ENCODE measurements around the gene RGL3. TPM values are rescaled to one million over a fixed set of nuclear protein-coding genes. Genes with fewer than 3 reads are reported as not detected.
A peak's percentile ranks its signal among the peaks of the same experiment; 100 is the strongest.

Gene RGL3
- total RNA-seq, 1 experiment from 2014 or later, result 65.9 TPM

- no peak overlapping the region for H2BK20ac ChIP-seq (ENCODE audit: low read depth, low read length, poor library complexity, severe bottlenecking)
- H3T11ph ChIP-seq (ENCODE audit: low read length), result no peak overlapping the region
- no peak for DNase-seq
- no peaks in the 10 kb centered on the region for H4K20me1 ChIP-seq (ENCODE audit: control insufficient read depth, insufficient read depth, insufficient read length)
- H2BK12ac ChIP-seq (ENCODE audit: insufficient read length, low read depth, low read length), result no peak overlapping the region
- H3K9me3 ChIP-seq (ENCODE audit: control insufficient read depth, low read depth, low read length), result no peaks in the 10 kb centered on the region
- H3K9me3 Mint-ChIP-seq, result no peaks in the 10 kb centered on the region
- H3K4me1 Mint-ChIP-seq, result peaks cover 6 to 19% of the 10 kb centered on the region in 2 experiments
- WGBS (ENCODE audit: extremely low coverage, insufficient read length, low lambda C conversion rate), result no CpG with 5 or more reads among the region's 11 CpGs
- H3K27me3 Mint-ChIP-seq (ENCODE audit: low read depth), result no peaks in the 10 kb centered on the region
- no peak for TF ChIP-seq CTCF (conservative IDR thresholded peaks at IDR 0.05)
- H3K14ac ChIP-seq (ENCODE audit: insufficient read depth, low read length), result no peak overlapping the region
- H4K5ac ChIP-seq (ENCODE audit: insufficient read length, low read depth, low read length), result no peak overlapping the region
- no peak overlapping the region for H2BK15ac ChIP-seq (ENCODE audit: low read depth, low read length)
- no peak overlapping the region for H2AFZ ChIP-seq (ENCODE audit: low read length)
- no peak overlapping the region for H3K27ac ChIP-seq (ENCODE audit: insufficient read length, low read depth, low read length)
- H4K91ac ChIP-seq (ENCODE audit: insufficient read length, low read depth, low read length), result no peak overlapping the region
- no peaks in the 10 kb centered on the region for H3K79me2 ChIP-seq (ENCODE audit: insufficient read depth, low read length)
- no peak overlapping the region for H3K56ac ChIP-seq (ENCODE audit: insufficient read length, low read depth, low read length)
- H2BK5ac ChIP-seq (ENCODE audit: insufficient read length, low read length), result no peak overlapping the region
- no peaks in the 10 kb centered on the region for H3K23me2 ChIP-seq (ENCODE audit: insufficient read length, low read depth, low read length, poor library complexity, severe bottlenecking)
- H3K27me3 ChIP-seq (ENCODE audit: insufficient read depth, low read length), result no peaks in the 10 kb centered on the region
- no peak overlapping the region for H3K4me3 Mint-ChIP-seq
- no peak overlapping the region for H3K18ac ChIP-seq (ENCODE audit: insufficient read length, low read depth, low read length)
- H3K23ac ChIP-seq (ENCODE audit: insufficient read length, low read depth, low read length), result no peak overlapping the region
- H3K4me2 ChIP-seq (ENCODE audit: insufficient read depth, insufficient read length, low read length), result peak overlapping the region; percentile 11
- H3K9ac ChIP-seq (ENCODE audit: extremely low read depth, insufficient read length, low read length), result no peak overlapping the region
- H3K4ac ChIP-seq (ENCODE audit: low read depth, low read length), result no peak overlapping the region
- no peaks in the 10 kb centered on the region for H3K4me1 ChIP-seq (ENCODE audit: insufficient read depth, low read length)
- H3K27ac Mint-ChIP-seq, result peak overlapping the region in 1 of 3 experiments; percentile 68; a peak in 1 of 7 replicates
- H4K8ac ChIP-seq (replicated peaks; ENCODE audit: insufficient read length, low read depth, low read length), result no peak overlapping the region
- peaks cover 3 to 32% (median 19%) of the 10 kb centered on the region in 3 experiments for H3K36me3 Mint-ChIP-seq (ENCODE audit: insufficient read depth in 1 of 3, low read depth in 3 of 3)
- H2AK5ac ChIP-seq (ENCODE audit: insufficient read length, low read length), result no peak overlapping the region
- H3K79me1 ChIP-seq (ENCODE audit: insufficient read depth, low read depth, low read length, poor library complexity, severe bottlenecking), result no peaks in the 10 kb centered on the region
- no peak overlapping the region for H2BK120ac ChIP-seq (ENCODE audit: low read depth, low read length, poor library complexity, severe bottlenecking)
Observed at GRCh38 chr19:11373885-11374432, 45.2 kb downstream of the RGL3 start.

Data from H9 (cell line).